ENCODE results near the gene SLC38A4. TPM values are rescaled to one million over a fixed set of nuclear protein-coding genes. Genes with fewer than 3 reads are reported as not detected.

Gene SLC38A4
- total and polyA plus RNA-seq, 9 of the 15 experiments (the other 6 are each of a cell fraction or from before 2014, with no cell fraction given) = 0.16 TPM; not detected in 8

GRCh38 chr12:46831335-46832129 is 5.7 kb upstream of the SLC38A4 start (continued):
- TF ChIP-seq, protein P1, sequence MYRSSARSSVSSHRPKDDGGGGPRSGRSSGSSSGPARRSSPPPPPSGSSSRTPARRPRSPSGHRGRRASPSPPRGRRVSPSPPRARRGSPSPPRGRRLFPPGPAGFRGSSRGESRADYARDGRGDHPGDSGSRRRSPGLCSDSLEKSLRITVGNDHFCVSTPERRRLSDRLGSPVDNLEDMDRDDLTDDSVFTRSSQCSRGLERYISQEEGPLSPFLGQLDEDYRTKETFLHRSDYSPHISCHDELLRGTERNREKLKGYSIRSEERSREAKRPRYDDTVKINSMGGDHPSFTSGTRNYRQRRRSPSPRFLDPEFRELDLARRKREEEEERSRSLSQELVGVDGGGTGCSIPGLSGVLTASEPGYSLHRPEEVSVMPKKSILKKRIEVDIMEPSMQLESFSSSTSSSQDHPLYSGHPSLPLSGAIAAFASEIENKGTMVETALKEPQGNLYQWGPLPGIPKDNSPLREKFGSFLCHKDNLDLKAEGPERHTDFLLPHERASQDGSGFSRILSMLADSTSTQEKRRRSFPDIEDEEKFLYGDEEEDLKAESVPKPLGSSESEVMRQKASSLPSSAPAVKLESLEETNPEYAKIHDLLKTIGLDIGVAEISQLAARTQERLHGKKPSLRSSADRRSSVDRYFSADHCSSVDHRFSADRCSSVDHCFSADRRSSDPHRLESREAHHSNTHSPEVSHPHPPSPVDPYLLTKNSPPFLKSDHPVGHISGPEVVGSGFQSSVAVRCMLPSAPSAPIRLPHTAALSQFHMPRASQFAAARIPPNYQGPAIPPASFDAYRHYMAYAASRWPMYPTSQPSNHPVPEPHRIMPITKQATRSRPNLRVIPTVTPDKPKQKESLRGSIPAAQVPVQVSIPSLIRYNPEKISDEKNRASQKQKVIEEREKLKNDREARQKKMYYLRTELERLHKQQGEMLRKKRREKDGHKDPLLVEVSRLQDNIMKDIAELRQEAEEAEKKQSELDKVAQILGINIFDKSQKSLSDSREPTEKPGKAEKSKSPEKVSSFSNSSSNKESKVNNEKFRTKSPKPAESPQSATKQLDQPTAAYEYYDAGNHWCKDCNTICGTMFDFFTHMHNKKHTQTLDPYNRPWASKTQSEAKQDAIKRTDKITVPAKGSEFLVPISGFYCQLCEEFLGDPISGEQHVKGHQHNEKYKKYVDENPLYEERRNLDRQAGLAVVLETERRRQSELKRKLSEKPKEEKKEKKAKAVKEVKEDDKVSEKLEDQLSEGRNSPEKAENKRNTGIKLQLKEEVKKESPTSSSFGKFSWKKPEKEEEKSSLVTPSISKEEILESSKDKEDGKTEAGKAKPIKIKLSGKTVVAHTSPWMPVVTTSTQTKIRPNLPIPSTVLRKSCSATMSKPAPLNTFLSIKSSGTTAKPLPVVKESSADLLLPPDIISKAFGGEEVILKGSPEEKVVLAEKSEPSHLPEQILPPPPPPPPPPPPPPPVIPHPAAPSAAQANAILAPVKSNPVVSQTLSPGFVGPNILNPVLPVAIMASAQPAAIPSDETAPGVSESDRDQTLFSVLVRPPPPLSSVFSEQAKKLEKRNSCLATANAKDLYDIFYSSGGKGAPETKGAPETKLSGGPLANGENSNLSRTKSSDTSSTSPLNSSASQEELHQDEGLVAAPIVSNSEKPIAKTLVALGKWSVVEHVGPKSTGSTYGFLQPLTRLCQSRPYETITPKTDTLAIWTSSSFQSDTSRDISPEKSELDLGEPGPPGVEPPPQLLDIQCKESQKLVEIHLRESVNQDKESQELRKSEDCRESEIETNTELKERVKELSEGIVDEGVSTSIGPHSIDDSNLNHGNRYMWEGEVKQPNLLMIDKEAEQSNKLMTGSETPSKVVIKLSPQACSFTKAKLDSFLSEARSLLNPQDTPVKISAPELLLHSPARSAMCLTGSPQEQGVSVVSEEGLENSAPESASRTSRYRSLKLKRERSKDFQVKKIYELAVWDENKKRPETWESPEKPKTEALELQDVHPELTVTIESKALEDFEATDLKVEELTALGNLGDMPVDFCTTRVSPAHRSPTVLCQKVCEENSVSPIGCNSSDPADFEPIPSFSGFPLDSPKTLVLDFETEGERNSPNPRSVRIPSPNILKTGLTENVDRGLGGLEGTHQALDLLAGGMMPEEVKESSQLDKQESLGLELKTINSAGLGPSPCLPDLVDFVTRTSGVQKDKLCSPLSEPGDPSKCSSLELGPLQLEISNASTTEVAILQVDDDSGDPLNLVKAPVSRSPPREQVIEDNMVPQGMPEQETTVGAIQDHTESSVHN (IDR thresholded peaks at IDR 0.05; ENCODE audit: borderline replicate concordance in 1 of 2, low read depth in 1 of 2) = no peak
- TF ChIP-seq BRF1 (IDR thresholded peaks at IDR 0.05; ENCODE audit: borderline replicate concordance, extremely low read depth, insufficient read length) = no peak
- TF ChIP-seq, protein P2, sequence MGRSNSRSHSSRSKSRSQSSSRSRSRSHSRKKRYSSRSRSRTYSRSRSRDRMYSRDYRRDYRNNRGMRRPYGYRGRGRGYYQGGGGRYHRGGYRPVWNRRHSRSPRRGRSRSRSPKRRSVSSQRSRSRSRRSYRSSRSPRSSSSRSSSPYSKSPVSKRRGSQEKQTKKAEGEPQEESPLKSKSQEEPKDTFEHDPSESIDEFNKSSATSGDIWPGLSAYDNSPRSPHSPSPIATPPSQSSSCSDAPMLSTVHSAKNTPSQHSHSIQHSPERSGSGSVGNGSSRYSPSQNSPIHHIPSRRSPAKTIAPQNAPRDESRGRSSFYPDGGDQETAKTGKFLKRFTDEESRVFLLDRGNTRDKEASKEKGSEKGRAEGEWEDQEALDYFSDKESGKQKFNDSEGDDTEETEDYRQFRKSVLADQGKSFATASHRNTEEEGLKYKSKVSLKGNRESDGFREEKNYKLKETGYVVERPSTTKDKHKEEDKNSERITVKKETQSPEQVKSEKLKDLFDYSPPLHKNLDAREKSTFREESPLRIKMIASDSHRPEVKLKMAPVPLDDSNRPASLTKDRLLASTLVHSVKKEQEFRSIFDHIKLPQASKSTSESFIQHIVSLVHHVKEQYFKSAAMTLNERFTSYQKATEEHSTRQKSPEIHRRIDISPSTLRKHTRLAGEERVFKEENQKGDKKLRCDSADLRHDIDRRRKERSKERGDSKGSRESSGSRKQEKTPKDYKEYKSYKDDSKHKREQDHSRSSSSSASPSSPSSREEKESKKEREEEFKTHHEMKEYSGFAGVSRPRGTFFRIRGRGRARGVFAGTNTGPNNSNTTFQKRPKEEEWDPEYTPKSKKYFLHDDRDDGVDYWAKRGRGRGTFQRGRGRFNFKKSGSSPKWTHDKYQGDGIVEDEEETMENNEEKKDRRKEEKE (IDR thresholded peaks at IDR 0.05; ENCODE audit: borderline replicate concordance in 1 of 2, control insufficient read depth in 1 of 2, low read depth in 2 of 2, low read length in 1 of 2) = no peak
- TF ChIP-seq, protein P3, sequence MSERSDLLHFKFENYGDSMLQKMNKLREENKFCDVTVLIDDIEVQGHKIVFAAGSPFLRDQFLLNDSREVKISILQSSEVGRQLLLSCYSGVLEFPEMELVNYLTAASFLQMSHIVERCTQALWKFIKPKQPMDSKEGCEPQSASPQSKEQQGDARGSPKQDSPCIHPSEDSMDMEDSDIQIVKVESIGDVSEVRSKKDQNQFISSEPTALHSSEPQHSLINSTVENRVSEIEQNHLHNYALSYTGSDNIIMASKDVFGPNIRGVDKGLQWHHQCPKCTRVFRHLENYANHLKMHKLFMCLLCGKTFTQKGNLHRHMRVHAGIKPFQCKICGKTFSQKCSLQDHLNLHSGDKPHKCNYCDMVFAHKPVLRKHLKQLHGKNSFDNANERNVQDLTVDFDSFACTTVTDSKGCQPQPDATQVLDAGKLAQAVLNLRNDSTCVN (CRISPR knock-in tag; IDR thresholded peaks at IDR 0.05) = no peak
